Activated gamma-delta T cell treated with anti-CD3 and anti-CD28 coated beads, Interleukin-2, amount 50 U/mL, for 16 hours (primary cell): ENCODE results near the gene PAX8.
"Not testable (repeated sequence)": the region's sequence is repeated elsewhere in the genome, so short reads cannot be mapped to it uniquely, and the experiment has no call there.

Source experiments
- DNase-seq: peaks from one replicate; pipeline ENCODE4 v3.0.0-alpha.2; 2020; ENCODE audit warnings: low read depth

PAX8 gene

DNA sequence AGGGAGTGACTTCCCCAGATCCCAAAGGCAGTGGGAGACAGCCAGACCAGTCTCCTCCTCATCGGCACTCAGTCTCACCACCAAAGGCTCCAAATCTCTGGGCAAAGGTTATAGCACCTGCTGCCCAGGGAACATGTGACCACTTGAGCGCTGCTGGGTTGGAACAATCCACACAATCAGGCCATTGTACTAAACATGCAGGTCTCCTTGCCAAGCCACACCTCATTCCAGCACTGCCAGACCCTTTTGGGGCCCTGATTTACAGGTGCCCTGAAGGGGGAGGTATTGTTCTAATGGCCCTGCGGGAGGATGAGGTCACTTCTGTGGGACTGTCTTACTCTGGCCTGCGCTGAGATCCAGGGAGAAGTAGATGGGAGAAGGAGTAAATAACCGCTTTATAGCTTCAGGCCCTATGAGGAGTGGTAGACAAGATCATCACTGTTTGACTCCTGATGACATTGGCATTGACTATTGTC, 10.0 kb upstream of the PAX8 start:
- not testable (repeated sequence) for DNase-seq

DNA sequence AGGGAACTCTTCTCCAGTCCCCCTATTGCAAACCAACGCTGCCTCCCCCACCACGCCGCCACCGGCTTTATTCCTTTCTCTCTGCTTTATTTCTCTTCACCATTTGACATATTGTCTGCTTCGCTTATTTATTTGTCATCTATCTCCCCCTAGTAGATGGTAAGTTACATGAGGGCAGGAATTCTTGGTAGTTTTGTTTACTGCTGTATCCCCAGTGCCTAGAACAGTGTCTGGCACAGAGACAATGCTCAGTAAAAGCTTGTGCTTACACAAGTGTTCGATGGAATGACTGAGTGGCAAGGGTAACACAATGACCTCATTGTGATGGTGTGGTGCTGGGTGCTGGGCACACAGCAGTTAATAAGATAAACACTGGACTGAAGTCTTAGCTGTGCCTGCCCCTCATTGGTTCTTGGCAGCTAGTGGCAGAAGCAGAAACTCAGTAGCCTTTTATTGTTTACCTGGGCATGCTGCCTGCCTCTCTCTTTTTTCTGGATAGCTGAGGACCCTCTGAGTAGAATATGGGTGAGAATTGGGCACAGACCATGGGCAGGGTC, 9.5 kb upstream of the PAX8 start:
- not testable (repeated sequence) for DNase-seq

GRCh38 chr2:113285816-113286215, 7.1 kb upstream of the PAX8 start:
- no peak for DNase-seq

DNA sequence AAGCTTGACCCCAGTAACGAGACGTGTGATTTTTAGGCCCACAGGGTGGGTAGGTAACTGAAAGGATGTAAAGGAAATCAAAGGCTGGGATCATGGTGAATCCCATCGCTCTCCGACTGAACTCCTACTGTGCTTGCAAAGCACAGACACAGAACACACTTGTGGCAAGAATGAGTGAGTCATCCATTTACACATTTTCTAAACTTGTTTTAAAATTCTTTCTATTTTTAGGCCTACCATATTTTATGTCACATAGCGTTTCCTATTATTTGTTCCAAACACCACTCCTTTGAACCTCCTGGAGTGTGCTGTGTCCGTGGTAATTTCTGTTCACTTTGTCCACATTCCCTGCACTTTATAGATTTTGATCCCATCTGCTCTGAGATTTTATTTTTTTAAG, 6.3 kb upstream of the PAX8 start:
- not testable (repeated sequence) for DNase-seq

DNA sequence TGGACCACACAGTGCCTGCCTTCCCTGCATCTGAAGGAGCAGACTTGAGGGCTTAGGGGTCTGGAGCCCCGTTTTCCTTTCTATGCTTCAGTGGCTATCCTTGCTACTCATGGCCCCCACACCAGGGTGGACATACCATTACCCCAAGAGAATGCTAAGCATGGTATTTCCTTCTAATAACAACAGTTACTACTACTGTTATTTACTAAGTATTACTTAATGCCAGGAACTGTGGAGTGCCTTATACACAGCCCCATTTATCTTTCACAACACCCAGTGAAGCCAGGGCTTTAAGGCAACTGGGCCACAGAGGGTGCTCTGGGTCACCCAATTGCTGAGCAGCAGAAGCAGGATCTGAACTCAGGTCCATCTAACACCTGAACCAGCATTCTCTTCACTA, 5.8 kb upstream of the PAX8 start:
- no peak for DNase-seq

GRCh38 chr2:113283704-113284284, 5.1 kb upstream of the PAX8 start:
- no peak for DNase-seq

DNA sequence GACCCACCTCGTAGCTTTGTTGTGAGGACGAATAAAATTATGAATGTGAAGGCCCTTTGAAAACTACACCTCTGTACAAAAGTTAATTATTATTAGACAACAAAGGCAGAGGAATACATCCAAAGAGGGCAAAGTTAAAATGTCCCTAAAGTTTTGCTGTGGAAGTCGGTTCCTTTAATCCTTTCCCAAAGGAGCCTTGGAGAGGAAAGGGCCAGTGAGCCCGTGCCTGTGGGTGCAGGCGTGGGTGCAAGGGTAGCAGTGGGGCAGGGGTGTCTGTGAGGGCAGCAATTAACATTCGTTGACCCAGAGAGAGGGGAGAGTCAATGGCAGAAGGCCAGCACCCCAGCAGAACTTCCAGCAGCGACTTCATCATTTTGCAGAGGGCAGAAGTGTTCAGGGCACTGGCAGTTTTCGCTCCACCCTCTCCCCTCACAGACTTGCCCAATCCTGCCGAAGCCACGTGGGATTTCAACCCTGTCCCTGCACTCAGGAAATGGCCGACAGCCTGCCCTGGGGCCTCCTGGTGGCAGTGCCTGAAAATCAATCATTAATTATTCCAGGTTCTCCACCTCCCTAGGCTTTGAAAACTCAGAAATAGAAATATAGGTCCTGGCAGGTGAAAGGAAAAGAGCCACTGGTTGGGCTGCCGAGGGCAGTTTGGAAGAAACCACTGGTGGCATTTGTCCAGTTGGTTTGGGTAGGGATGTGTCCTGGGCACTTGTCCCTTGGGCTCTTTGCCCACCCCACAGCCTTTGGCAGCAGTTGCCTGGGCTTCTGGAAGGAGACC, 4.2 kb upstream of the PAX8 start:
- DNase-seq, result no peak

- no peak for DNase-seq
Observed at GRCh38 chr2:113281910-113282746, 3.4 kb upstream of the PAX8 start.

DNA sequence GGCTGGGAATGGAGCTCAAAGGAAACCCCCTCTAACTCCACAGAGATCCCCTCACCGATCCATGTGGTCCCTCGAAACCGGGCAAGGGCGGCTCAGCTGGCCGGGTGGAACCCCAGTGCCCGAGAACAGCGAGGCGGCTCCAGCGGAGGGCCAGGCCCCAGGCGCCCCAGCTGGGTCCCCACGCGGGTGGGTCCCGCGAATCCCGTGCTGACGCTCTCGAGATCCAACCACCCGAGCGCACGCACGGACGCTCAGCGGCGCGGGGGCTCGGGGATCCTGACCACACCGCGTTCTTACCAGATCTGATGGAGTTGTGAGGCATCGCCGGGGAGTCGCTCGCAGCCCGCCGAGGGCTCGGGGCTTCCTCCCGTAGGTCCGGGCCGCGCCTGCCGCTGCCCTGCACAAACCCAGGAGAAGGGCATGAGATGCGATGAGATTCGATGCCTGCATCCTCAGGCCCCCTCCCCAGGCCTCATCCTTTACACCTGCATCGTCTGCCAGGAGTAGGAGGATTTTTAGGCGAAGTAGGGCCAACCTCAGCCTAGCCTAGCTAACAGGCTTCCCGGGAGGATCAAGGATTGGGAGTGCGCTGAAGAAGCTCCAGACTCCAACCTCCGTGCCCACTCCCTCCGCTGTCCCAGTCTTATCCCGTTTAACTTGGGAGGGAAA, 514 bp downstream of the PAX8 start:
- DNase-seq, result no peak

- DNase-seq, result no peak
Observed at GRCh38 chr2:113277474-113278072, 1.1 kb downstream of the PAX8 start.

DNA sequence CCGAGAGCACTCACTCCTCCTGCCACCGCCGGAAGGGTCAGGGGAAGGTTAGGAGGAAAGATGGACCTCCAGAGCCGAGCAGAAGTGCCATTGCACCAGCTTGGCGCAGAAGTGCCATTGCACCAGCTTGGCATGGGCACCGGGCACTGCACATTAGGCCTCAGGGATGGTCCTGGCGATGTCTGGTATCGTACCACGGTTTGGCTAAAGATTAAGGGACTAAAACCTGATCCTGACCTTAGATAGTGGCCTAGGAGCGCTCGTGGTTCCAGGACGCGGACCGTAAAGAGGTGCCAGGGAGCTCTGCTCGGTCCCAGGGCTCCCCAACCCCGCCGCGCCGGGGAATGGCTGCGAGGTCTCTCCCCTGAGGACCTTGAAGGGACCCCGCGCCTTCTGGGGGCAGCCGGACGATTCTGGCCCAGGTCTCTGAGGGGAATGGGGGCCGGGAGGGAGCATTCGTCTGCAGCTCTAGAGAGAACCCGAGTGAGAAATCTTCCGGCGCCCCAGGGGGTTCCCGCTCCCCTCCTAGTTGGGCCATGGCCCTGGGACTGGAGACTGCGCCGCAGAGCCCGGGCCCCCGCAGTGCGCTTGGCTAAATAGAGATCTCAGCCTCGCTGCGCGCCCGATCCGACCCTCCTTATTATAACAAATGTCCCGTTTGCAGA, 1.8 kb downstream of the PAX8 start:
- DNase-seq, result no peak

- DNase-seq, result no peak
Observed at GRCh38 chr2:113276216-113276760, 2.4 kb downstream of the PAX8 start.

- DNase-seq, result no peak
Observed at GRCh38 chr2:113275556-113276215, 3.0 kb downstream of the PAX8 start.

DNA sequence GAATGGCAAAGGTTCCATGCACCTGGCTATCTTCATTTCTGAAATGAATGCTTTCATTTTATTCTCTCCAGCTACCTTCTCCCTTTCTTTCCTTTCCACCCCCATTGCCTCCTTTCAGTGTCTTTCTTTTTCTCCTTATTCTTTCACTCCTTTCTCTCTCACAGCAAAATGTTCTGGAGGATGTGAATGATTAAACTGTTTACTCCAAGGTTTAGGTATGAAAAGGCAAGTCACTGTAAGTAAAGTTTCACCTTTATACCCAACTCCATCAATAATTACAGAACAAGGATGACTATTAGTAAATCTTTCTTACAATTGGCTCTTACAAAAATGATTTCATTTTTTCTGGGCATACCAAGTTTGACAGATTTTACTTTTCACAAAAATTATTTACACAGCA, 4.3 kb downstream of the PAX8 start:
- no peak for DNase-seq

DNA sequence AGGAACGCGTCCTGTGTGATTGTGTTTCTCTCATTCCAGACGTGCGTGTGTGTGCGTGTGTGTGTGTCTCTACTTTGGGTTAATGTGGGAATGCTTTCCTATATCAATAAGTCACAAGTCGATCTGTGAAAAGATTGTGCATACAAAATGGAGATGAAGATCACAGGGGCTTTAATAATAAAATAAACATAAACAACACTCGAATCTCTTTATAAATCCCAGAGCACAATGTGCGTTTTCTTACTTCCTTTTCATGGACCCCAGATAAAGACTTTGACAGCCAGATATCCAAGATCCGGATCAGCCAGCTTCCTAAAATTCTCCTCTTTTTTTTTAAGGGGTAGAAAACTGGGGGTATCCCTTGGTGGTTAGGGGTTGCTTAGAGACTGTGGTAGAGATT, 4.7 kb downstream of the PAX8 start:
- no peak for DNase-seq

DNA sequence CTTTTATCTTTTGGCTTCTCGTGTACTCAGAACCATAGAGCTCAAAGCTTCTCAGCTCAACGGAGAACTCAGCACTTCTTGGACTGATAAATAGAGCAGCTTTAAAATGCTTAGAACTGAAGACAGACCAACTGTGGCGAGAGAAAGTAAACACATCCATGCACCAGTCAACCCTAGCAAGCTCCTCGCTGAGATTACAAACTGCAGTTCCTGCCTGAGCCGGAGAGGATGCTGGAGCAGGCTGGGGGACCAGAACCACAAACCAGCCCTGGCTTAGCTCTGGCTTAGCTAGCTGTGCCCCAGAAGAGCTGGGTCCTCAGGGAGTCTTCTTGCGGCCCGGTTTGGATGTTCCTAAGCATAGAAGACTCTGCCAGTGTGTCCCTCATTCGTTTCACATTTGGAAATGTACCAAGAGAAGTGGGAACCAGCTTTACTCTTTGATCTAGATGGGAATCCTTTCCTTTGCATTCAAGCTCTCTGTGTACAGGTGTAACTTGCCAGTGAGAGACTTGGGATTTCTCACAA, 5.6 kb downstream of the PAX8 start:
- DNase-seq, result no peak

- no peak for DNase-seq
Observed at GRCh38 chr2:113272477-113272876, 6.2 kb downstream of the PAX8 start.

DNA sequence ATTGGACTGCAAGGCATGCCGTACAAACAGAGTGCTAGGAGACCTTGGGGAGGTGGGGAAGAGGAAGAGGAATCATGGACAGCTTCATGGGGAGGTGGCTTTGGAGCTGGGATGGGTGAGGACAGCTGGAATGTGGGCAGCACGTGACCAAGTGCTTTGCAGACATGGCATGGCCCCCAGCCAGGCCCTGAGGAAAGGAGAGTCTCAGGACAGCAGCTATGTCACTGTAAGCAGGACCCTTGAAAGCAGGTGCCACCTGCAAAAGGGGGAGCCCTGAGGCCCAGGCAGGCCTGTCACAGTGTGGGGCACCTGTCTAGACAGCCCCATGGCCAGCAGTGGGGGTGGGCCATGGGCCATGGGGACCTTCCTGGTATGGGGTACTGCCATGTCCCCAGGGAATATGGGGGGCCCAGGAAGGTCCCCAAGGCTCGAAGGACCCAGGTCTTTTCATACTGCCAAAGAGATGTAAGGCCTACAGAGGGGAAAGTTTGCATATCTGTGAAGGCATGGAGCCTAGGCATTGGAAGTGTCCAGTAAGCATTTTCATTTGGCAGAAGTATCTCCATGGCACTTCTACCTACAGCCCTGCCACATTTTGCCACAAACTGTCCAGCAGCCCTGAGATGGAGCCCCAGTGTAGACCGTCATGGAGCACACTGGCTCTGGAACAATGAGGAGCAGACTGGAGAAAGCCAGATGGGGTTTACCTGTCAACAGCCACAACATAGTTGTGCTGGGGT, 9.9 kb downstream of the PAX8 start:
- DNase-seq, result no peak

GRCh38 chr2:113266431-113266830, 12.3 kb downstream of the PAX8 start:
- no peak for DNase-seq
